HG03045 (cell line): ENCODE measurements around the gene PPARGC1A.

ENCODE experiments used
- ATAC-seq: cut with Tn5 transposase; IDR thresholded peaks from one replicate; pipeline ENCODE4 v1.9.1; 2021; ENCODE audit warnings: mild to moderate bottlenecking, moderate library complexity; ENCODE audit not compliant: unreplicated experiment

Gene PPARGC1A, protein sequence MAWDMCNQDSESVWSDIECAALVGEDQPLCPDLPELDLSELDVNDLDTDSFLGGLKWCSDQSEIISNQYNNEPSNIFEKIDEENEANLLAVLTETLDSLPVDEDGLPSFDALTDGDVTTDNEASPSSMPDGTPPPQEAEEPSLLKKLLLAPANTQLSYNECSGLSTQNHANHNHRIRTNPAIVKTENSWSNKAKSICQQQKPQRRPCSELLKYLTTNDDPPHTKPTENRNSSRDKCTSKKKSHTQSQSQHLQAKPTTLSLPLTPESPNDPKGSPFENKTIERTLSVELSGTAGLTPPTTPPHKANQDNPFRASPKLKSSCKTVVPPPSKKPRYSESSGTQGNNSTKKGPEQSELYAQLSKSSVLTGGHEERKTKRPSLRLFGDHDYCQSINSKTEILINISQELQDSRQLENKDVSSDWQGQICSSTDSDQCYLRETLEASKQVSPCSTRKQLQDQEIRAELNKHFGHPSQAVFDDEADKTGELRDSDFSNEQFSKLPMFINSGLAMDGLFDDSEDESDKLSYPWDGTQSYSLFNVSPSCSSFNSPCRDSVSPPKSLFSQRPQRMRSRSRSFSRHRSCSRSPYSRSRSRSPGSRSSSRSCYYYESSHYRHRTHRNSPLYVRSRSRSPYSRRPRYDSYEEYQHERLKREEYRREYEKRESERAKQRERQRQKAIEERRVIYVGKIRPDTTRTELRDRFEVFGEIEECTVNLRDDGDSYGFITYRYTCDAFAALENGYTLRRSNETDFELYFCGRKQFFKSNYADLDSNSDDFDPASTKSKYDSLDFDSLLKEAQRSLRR

DNA sequence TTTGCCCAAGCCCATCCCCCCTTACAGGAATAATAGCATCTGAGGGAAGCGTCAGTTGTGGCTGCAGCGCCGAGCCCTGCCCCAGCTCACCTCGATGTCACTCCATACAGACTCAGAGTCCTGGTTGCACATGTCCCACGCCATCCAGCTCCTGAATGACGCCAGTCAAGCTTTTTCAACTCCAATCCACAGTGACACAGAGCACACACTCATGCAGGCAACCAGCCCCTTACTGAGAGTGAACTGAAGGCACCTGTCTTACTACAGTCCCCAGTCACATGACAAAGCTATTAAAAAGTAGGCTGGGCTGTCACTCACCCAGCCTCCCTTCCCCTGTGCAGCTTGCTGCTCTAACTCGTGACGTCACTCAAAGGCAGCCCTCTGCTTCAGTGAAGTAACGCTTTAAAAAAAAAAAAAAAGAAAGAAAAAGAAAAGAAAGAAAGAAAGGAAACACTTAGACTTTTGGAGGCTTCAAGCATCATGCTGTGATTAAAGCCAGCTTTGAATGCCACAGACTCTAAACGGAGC is at the start of gene PPARGC1A:
PPARGC1A (minus strand) TSS at position 234 of the 528 bp plus-strand sequence; CDS start at position 144, 90 bp downstream.
- ATAC-seq, result no peak

DNA sequence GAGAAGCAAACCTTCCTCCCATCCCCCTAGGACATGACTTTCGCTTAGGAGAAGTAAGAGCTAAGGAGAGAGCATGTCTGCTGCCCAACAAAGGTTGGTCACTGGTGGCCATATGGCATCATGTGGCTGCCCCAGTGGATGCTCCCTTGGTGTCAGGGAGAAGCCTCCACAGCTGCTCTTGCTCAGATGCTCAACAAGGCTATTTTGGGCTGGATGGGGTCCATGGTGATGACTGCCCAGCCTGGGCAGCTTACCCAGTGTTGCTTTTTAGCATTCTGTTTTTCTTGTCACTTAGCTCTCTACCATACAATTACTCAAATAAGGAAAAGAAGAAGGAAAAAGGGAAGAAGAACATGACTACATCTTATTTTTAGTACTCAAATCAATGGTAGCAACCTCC is 48.9 kb upstream of the PPARGC1A start:
- no peak for ATAC-seq

DNA sequence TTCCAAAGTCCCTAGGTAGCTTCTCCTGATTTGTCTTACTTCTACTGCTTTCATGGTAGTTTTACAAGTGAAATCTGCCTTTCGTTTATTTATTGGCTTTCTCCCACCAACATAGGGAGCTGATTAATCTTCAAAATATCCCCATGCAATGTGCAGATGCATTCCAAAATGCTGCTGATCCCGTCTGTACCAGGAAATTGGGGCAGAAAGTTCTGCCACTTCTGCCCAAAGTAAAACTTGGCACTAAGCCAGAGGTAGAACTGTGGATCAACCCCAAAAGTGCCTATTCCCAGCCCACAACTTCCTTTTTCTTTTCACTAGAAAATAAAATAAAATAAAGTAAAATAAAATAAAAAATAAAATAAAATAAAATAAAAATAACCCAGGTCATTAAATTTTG is 47.3 kb upstream of the PPARGC1A start:
- no peak for ATAC-seq

DNA sequence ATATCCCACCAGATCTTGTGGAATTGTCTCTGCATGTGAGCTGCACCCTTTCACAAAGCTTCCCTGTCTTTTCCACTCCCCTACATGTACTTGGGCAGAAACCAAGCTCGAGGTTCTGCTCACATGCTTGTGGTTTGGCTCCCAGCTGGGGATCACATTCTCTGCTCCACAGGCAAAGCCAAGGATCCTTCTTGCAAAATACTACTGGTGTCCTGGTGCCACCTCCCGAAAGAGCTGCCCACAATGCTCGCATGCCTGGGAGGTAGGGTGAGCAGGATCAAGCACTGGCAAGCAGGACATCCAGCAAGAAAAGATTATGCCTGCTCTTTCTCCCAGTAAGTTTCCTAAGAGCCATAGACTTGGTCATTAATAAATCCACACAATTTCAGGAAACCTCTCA is 45.1 kb upstream of the PPARGC1A start:
- ATAC-seq, result no peak

DNA sequence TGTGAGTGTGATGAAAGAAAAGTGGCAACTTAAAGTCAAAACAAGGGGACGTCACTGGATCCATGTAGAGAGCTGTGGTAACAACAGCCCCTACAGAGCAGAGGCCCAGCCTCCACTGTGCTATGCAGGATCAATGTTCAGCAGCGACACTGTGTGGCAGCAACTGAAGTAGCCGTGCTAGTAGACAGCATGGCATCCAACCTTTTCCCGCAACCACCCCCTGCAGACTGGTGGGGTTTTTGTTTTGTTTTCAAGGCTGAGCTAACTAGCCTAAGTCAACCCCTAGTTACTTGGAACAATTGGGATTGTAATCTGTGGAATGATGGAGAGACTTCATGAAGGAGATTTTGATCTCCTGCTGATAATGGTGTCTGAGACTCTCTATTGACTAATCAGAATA is 44.4 kb upstream of the PPARGC1A start:
- no peak for ATAC-seq

DNA sequence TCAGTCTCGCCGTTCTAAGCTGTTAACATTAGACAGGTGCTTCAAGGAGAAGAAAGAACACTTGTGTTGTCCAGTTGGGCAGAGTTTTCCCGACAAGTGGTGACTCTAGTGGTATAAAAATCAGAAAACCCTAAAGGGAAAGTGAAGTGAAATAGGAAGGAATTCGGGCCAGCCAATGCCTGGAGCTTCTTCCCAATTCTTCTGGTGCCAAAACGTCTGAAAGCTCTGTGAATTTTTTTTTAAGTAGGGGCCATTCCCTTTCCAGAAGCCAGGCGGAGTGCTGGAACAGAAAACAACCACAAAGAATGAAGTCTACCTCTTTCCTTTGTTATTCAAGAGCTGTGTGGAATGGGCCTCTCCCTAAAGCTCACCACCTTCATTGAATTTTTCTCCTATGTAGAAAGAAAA is 43.1 kb upstream of the PPARGC1A start:
- ATAC-seq, result no peak

DNA sequence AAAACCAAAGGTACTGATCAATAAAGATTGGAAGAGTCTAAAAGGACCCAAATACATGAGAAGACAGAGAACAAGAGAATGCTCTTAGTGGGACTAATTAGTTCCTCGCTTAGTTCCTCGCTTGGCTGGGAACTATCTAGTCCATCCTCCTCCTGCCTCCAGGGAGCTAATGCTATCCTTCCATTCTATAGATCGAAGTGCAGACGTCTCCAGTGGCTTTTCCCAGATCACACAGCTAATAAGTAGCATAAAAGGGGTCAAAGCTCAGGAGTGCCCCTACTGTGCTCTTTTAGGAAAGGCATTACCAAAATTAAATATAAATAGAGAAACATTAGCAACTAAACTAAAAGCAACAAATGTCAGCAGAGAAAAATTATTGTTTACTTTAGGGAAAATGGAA is 42.3 kb upstream of the PPARGC1A start:
- ATAC-seq, result no peak

DNA sequence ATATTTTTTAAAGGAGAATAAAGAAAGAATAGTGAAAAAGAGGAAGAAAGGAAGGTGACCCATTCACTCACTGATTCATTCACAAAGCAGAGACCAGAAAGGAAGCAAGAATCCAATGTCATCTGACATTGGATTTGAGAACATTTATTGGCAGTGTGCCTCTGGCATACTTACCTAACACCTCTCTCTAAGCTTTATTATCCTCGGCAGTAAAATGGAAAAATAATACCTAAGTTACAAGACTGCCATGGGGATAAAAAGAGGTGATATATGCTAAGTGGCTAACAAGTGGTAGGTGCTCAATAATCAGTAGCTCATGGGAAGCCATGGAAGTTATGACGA is 41.6 kb upstream of the PPARGC1A start:
- no peak for ATAC-seq

DNA sequence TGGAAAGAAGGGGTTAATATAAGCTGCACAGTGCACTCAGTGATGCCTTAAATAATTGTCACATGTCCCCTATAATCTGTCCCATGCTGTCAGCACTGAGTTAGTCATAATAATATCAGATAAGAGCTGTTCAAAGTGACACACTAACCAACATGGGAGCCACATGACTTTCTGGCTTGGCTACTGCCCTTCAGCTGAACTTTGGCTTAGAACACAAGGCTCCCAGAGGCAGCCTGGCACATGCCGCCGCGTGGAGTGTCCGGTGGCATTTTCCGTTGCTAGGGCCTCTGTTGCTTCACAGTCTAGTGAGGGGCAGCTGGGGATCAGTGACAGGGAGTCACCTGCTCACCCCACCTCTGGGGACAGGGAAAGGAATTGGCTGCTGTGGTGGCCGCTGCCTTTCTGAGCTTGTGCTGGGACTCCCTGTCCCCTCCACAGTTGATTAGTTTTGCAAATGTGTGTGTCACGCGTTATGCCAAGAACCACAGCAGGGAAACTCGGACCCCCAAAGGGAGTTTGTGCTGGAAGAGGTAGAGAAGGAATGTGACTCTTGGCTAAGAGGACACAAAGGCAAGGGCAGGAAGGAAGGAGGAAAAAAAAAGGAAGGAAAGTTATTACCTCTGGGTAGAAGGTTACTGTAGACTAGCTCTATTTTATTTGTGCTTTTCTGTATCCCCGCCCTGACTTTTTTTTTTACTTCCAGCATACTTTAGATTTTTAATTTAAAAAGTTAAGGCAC is 41.1 kb upstream of the PPARGC1A start:
- no peak for ATAC-seq

DNA sequence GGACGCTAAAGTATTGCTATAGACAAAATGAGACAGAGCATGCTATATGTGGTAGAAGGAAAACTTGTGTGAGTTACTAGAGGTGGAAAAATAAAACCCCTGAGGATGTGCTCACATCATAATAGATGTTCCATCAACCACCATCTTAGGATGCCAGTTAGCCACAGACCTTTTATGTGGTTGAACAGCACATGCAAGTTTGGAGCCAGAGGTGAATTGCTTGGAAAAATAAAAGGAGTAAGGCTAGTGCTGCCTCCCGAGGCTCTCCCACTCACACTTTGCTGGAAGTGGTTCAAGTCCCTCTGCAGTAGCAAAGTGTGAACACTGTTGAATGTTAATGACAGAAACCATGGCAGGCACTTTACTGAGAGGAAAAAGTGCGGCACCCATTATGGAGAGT is 39.4 kb upstream of the PPARGC1A start:
- ATAC-seq, result no peak

DNA sequence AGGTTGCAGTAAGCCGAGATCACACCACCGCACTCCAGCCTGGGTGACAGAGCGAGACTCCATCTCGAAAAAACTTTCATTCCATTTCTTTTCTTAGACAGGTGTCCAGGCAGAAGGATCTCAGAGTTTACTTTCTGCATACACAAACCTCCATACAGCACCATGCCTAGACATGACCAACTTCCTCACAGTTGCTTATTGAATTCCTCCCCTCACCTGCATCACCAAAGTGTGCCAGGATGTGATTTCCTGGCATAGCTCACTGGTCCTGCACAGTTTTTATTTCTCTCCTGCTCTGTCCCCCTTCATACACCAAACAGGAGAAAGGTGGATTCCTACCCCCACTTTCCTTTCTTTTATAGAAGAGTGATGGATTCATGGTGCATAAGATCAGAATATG is 34.7 kb upstream of the PPARGC1A start:
- ATAC-seq, result no peak

DNA sequence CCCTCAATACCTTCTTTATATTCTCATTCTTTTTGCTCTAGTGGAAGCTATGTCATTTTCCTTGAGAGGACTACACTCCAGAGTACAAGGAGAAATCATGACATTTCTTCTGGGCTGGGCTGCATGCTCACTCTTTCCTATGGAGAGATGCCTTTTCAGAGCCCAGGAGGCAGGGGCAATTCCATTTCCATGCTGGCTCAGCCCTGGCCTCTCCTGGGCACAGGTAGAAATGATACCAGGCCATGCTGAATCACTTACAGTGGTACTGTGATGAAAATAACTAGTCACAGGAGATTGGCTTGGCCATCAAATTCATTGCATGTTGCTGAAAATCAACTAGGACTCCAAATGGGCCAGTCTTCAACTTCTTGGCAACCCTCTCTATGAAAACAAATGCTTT is 34.0 kb upstream of the PPARGC1A start:
- ATAC-seq, result no peak

DNA sequence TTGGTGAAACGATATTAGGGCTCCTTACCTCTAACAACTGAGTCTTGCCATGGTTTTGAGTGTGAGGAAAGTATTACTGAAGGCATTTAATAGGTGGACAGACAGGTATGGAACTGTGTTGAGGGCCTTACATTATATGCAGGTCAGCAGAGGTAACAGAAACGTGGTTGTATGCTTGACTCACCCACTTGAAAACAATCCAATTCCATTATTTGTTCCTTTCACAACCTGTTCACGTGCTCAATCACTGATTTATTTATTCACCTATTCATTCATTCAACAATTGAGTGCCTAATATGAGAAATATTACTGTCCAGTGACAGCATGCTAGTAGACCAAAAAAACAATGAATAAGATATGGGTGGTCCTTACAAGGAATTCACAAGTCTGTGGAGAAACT is 33.3 kb upstream of the PPARGC1A start:
- ATAC-seq, result no peak

DNA sequence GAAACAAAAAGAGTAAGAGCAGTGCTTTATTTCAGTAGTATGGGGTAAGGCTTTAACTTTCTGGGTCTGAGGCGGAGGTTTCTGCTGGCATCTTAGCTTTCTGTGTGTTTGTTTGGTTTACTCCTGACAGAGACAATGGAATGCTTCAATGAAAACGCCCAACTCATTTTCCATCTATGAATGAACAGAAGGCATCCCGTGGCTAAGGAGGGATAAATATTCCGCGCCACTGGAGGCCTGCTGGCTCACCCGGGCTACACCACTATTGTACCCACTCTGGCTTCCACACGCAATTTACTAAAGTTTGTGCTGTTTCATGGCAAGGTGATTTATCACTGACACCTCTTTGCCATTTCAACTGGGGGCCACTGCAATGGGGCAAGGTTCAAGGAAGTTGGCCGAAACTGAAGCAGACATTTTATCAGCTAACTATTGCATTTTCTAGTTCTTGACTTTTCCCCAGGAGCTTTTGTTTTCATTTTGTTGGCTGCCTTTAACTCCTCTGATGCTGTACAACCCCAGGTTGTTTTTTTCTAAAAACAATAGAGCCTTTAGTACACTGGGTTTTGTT is 32.8 kb upstream of the PPARGC1A start:
- ATAC-seq, result no peak

DNA sequence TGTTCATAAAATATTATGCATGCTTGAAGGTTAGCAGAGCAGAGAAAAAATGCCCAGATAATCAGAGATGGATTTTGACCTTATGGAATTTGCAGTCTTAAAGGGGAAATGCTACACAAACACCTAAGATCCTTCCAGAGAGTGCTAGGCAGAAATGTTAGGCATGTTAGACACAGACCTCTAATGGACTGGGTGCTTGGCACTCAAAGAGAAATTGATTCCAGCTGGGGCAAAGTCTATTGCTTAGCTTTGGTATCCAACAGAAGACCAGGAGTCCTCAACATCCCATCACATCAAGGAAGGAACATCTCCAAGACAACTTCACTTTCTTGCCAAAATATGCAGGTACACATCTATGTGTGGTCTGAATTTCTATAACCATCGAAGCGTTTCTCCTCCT is 32.2 kb upstream of the PPARGC1A start:
- no peak for ATAC-seq

DNA sequence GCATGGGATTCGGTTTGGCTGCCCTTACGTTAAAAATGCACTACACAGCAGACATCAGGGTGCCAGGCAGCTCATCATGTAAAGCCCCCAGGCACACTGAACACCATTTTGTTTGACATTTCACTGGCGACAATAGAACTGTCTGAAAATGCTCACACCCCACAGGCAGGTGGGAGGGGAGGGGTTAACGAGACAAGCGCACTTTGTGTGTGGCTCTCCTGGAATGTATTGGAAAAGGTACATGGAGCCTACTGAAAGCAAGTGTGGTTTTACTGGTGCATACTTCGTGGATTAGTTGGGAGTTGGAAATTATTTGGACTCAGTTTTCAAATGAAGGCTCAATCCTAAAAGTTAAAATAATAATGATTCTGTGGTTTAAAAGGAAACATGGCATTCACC is 31.6 kb upstream of the PPARGC1A start:
- no peak for ATAC-seq

DNA sequence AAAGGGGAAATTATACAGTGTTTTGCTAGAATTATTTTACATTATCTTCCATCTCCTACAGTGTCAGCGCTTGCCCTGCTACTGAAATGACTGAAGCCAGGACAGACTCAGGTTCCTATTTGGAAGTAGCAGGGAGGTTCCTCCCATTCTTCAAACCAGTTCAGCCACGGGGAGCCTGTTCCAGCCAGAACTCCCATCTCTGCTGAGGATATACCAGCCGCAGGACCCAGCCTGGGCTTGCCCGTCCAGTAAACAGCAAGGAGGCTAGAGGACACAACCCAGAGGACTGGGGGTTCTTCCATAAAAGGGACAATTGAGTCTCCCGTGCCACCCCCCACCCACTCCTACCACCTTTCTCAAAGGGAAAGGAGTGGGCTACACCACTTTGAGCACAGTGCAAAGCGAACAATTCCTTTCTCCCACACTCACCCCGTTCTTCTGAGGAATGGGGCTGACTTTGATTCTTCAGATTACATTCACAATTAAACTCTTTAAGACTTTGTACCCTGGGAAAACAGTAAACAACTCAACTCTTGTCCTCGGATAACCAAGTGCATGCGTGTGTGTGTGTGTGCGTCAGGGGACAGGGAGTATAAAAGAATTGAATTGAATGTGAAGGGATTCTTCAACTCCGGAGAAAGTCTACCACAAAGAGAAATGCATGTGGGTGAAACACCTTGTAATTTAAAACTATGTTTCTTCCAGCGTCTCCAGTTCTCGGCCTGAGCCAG is 31.0 kb upstream of the PPARGC1A start:
- no peak for ATAC-seq

DNA sequence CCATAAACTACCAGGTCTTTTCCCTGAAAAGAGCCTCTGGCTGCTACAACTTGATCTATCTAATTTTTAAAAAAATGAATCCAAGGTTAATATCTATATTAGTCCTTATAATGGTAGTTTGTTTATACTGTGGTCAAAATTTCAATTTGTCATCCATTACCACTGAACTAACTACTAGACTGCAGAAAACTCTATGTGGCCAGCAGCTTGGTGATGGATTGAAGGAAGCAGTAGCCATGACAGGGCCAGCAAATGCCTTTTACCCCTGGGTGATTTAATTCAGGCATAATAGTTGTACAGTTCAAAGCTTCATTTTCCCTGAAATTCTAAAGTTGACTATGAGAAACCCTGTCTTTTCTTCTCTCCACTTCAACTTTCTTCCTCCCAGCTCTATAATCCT is 30.4 kb upstream of the PPARGC1A start:
- ATAC-seq, result no peak

DNA sequence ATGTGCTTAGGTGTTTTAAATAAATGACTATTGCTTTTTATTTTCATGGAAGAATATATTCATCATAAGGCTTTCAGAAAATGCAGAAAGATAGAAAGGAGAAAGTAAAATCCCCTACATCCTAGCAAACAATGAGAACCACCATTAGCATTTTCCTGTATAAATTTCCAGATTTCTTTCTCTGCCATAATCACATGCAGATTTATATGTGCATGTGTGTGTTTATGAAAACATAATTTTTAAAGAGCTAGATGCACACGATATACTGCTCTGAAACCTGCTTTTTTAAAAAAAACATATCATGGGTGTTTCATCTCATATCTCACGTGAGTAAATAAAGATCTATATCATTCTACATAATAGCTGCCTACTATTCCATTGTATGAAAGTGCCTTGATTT is 26.4 kb upstream of the PPARGC1A start:
- no peak for ATAC-seq

DNA sequence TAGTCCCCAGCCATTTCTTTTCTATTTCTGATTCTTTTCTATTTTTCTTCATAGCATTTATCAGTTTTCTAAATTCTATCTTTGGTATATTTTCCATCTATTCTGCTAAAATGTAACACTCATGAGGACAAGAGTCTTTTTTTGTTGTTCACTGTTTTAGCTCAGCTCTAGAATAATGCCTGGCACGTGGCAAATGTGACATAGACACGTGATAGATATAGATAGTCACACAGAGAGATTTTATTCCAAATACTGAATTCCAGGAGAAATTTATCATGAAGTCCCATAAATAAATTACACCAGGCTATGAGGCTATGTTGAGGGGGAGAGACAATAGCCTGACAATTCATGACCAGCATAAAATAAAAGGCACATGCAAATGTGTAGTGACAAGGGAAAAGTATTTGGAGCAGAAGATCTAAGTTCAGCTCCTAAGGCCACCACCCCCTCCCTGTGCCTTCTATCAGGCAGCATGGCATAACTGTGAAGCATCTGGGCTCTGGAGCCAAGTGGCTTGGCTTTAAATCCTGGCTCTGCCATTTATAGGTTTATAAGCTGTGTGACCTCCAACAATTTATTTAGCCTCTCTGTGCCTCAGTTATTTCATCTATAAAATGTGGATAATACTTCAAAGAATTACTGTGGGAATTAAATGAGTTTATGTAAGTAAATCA is 25.7 kb upstream of the PPARGC1A start:
- ATAC-seq, result no peak
